HG02973 (cell line): ENCODE data around the gene PF4V1.

Experiments used
- ATAC-seq: cut with Tn5 transposase; IDR thresholded peaks from one replicate; pipeline ENCODE4 v1.9.1; 2021; ENCODE audit warnings: moderate library complexity; ENCODE audit not compliant: unreplicated experiment

Gene PF4V1

GRCh38 chr4:73902038-73902637 is 49.0 kb downstream of the PF4V1 start:
- no peak for ATAC-seq

GRCh38 chr4:73902817-73903547 is 49.9 kb downstream of the PF4V1 start:
- ATAC-seq, result no peak
